K562 (cell line): ENCODE results near the gene UBAC2. TPM values are rescaled to one million over a fixed set of nuclear protein-coding genes. Genes with fewer than 3 reads are reported as not detected.

Source experiments
- ASH1L ChIP-seq: fragments of 450-650 bp; IDR thresholded peaks from 2 replicates; pipeline ENCODE4 v1.6.1; 2018; ENCODE audit warnings: borderline replicate concordance, mild to moderate bottlenecking, low read depth; ENCODE audit not compliant: partially characterized antibody
- BRCA1 ChIP-seq, 2 experiments: fragments of 450-650 bp in 1 of 2; sonication (generic) in 1 of 2; formaldehyde crosslinking in 1 of 2; IDR thresholded peaks; 2 replicates each; pipeline versions ENCODE4 v1.5.0 to v1.6.1; 2017 to 2020; ENCODE audit warnings: mild to moderate bottlenecking in 1 of 2, missing genetic modification reagents in 1 of 2
- GTF2A2 ChIP-seq: IDR thresholded peaks from 2 replicates; pipeline ENCODE4 v1.6.1; 2016; ENCODE audit warnings: mild to moderate bottlenecking, missing genetic modification characterization, missing compliant biosample characterization
- HMBOX1 ChIP-seq: sonication (generic); IDR thresholded peaks from 2 replicates; pipeline ENCODE4 v1.6.1; 2016
- MTA2 ChIP-seq: fragments of 450-650 bp; IDR thresholded peaks from 2 replicates; pipeline ENCODE4 v1.6.1; 2016; ENCODE audit warnings: low read depth
- PBX2 ChIP-seq, 2 experiments: IDR thresholded peaks in 1 of 2; conservative IDR thresholded peaks in 1 of 2; 2 replicates each; pipeline ENCODE4 v1.6.1; 2016; ENCODE audit warnings: low read depth in 2 of 2, mild to moderate bottlenecking in 1 of 2, missing compliant biosample characterization in 1 of 2, missing genetic modification characterization in 1 of 2, moderate library complexity in 1 of 2
- POLR2AphosphoS2 ChIP-seq: IDR thresholded peaks from 2 replicates; pipeline ENCODE4 v1.6.1; 2012; ENCODE audit warnings: low read length, improper control_type of control experiment
- RERE ChIP-seq: sonication (generic); formaldehyde crosslinking; IDR thresholded peaks from 2 replicates; pipeline ENCODE4 v1.8.0; 2023; ENCODE audit warnings: missing genetic modification reagents, mild to moderate bottlenecking, borderline replicate concordance
- RFX1 ChIP-seq: fragments of 450-650 bp; IDR thresholded peaks from 2 replicates; pipeline ENCODE4 v1.6.1; 2016; ENCODE audit warnings: mild to moderate bottlenecking, moderate library complexity
- SMAD2 ChIP-seq: fragments of 150-350 bp; IDR thresholded peaks from 2 replicates; pipeline ENCODE4 v1.6.1; 2014; ENCODE audit warnings: low read depth, mild to moderate bottlenecking, low read length
- SMARCA5 ChIP-seq: fragments of 450-650 bp; IDR thresholded peaks from 2 replicates; pipeline ENCODE4 v1.6.1; 2016
- USF1 ChIP-seq: sonication (generic); formaldehyde crosslinking; IDR thresholded peaks from 2 replicates; pipeline ENCODE4 v1.9.0; 2022; ENCODE audit warnings: mild to moderate bottlenecking, missing genetic modification reagents
- ZEB2 ChIP-seq: fragments of 450-650 bp; IDR thresholded peaks from 2 replicates; pipeline ENCODE4 v1.6.1; 2016
- ZMIZ1 ChIP-seq, 2 experiments: fragments of 150-350 bp in 1 of 2; IDR thresholded peaks; 2 replicates each; pipeline ENCODE4 v1.6.1; 2012 to 2016; ENCODE audit warnings: low read depth in 2 of 2, low read length in 2 of 2, mild to moderate bottlenecking in 1 of 2, moderate library complexity in 1 of 2
- ZNF699 ChIP-seq: fragments of 250-450 bp; sonication (Bioruptor Pico); IDR thresholded peaks from 2 replicates; pipeline ENCODE4 v1.8.0; 2021; ENCODE audit warnings: mild to moderate bottlenecking, moderate library complexity; ENCODE audit not compliant: insufficient replicate concordance
- polyA plus RNA-seq, 8 experiments: library from polyadenylated mRNA; depleted of rRNA in 4 of 8; stranded (reverse) in 5 of 8; unstranded in 3 of 8; fragments of >200 nt; fragmentation: Nextera tagmentation in 2 of 8; fragmentation: Illumina TruSeq in 1 of 8; extraction: Ambion mirVana in 2 of 8; extraction: Trizol in 1 of 8; gene quantifications; 2 replicates each; pipeline versions ENCODE4 v1.2.1 to v1.2.3, GENCODE V29; 2011 to 2014; ENCODE audit warnings: inconsistent platforms in 1 of 8, missing spikeins in 1 of 8
- total RNA-seq, 7 experiments: library from RNA; depleted of rRNA in 6 of 7; stranded (reverse); fragments of >200 nt in 6 of 7; fragmentation: Illumina TruSeq in 2 of 7; extraction: Trizol in 2 of 7; gene quantifications; 2 replicates each; pipeline versions ENCODE4 v1.2.1 to v1.2.3, GENCODE V29; 2011 to 2021; ENCODE audit warnings: low replicate concordance in 1 of 7

UBAC2 gene
- total and polyA plus RNA-seq, 9 of the 15 experiments (the other 6 are each of a cell fraction or from before 2014, with no cell fraction given): 6.0 to 84.1 (median 32.3) TPM

GRCh38 chr13:99151516-99151915 is 49.1 kb upstream of the UBAC2 start (continued):
- TF ChIP-seq SMAD2: no peak
- TF ChIP-seq POLR2AphosphoS2: no peak
- no peak for TF ChIP-seq PBX2 (CRISPR knock-in tag; IDR thresholded peaks at IDR 0.05; ENCODE audit: low read depth)
- TF ChIP-seq PBX2 (tag; conservative IDR thresholded peaks at IDR 0.05; ENCODE audit: low read depth): no peak
- TF ChIP-seq HMBOX1: no peak
- no peak for TF ChIP-seq ZNF699 (CRISPR knock-in tag)
- TF ChIP-seq ASH1L: no peak
- no peak for TF ChIP-seq ZEB2
- TF ChIP-seq GTF2A2: no peak
- no peak for TF ChIP-seq RFX1
- no peak for TF ChIP-seq SMARCA5
- no peak for TF ChIP-seq MTA2
- no peak for TF ChIP-seq BRCA1 (IDR thresholded peaks at IDR 0.05)
- TF ChIP-seq BRCA1 (CRISPR knock-in tag; IDR thresholded peaks at IDR 0.05): no peak
- TF ChIP-seq RERE: no peak
- no peak for TF ChIP-seq ZMIZ1 (IDR thresholded peaks at IDR 0.05; ENCODE audit: low read depth in 2 of 2, low read length in 2 of 2)
- peak; percentile 73 for TF ChIP-seq USF1 (CRISPR knock-in tag)
